Peyer's patch (tissue), 4 donors: ENCODE measurements around the gene SCN2B.

ENCODE experiments used
- CTCF ChIP-seq, 6 experiments: fragments of 450-650 bp in 4 of 6; fragments of 200-600 bp in 2 of 6; sonication (generic) in 1 of 6; IDR thresholded peaks; one replicate each; pipeline ENCODE4 v1.5.1; 2017 to 2019; ENCODE audit warnings: antibody characterized with exemption in 6 of 6, mild to moderate bottlenecking in 3 of 6, moderate library complexity in 1 of 6
- POLR2A ChIP-seq, 2 donors: fragments of 450-650 bp; IDR thresholded peaks; one replicate each; pipeline ENCODE4 v1.5.1; 2017; ENCODE audit warnings: antibody characterized with exemption in 2 of 2, mild to moderate bottlenecking in 2 of 2, moderate library complexity in 2 of 2

GRCh38 chr11:118124929-118125535 is 51.4 kb downstream of the SCN2B start:
- TF ChIP-seq CTCF (IDR thresholded peaks at IDR 0.05) = no peak
- no peak for TF ChIP-seq POLR2A (IDR thresholded peaks at IDR 0.05)
